H1 (cell line): Measurements from ENCODE around the gene APAF1. TPM values are rescaled to one million over a fixed set of nuclear protein-coding genes. Genes with fewer than 3 reads are reported as not detected.

Source experiments
- CTCF ChIA-PET: fragments of 300-600 bp; sonication (Branson Sonifier 250); formaldehyde crosslinking; loops from one replicate; lab custom pipeline; 2021; ENCODE audit not compliant: partially characterized antibody; lab: Charles Lee
- POLR2A ChIA-PET: fragments of 300-600 bp; sonication (Branson Sonifier 250); formaldehyde crosslinking; loops from one replicate; lab custom pipeline; 2021; ENCODE audit warnings: inconsistent platforms; ENCODE audit not compliant: partially characterized antibody; lab: Charles Lee
- DNase-seq, 2 experiments: peaks; one replicate each; pipeline versions ENCODE4 v3.0.0 to v3.0.0-alpha.2; 2010 to 2022; ENCODE audit warnings: low spot score in 2 of 2, low read depth in 1 of 2, mixed read lengths in 1 of 2
- FAIRE-seq: peaks from 2 replicates; lab custom pipeline; 2011; peaks lifted over from hg19 to GRCh38; lab: Jason Lieb, UNC
- H2AFZ ChIP-seq: 2 replicates; pipeline ENCODE4 v1.8.1; 2012; ENCODE audit warnings: low read length, inconsistent platforms
- H2AK5ac ChIP-seq: 2 replicates; pipeline ENCODE4 v1.6.1; 2013; ENCODE audit warnings: low read depth, low read length
- H2BK120ac ChIP-seq: replicated peaks from 2 replicates; pipeline ENCODE3; 2013; ENCODE audit warnings: low read depth, low read length, inconsistent platforms
- H2BK12ac ChIP-seq: 2 replicates; pipeline ENCODE4 v1.6.1; 2013; ENCODE audit warnings: low read depth, low read length
- H2BK15ac ChIP-seq: 2 replicates; pipeline ENCODE4 v1.6.1; 2013; ENCODE audit warnings: low read length
- H2BK20ac ChIP-seq: 2 replicates; pipeline ENCODE4 v1.6.1; 2013; ENCODE audit warnings: low read length
- H2BK5ac ChIP-seq: 2 replicates; pipeline ENCODE4 v1.6.1; 2013; ENCODE audit warnings: low read depth, low read length
- H3K14ac ChIP-seq: 2 replicates; pipeline ENCODE4 v1.6.1; 2013; ENCODE audit warnings: inconsistent platforms; ENCODE audit not compliant: insufficient read length
- H3K18ac ChIP-seq: 2 replicates; pipeline ENCODE4 v1.6.1; 2013; ENCODE audit warnings: low read length; ENCODE audit errors: extremely low read depth
- H3K23ac ChIP-seq: 2 replicates; pipeline ENCODE4 v1.6.1; 2013; ENCODE audit warnings: inconsistent platforms; ENCODE audit not compliant: insufficient read length
- H3K23me2 ChIP-seq: 2 replicates; pipeline ENCODE4 v1.6.1; 2013; ENCODE audit warnings: low read depth, low read length
- H3K27ac ChIP-seq: 2 replicates; pipeline ENCODE4 v1.6.1; 2011; ENCODE audit warnings: low read depth, low read length, inconsistent platforms
- H3K27me3 ChIP-seq, 4 experiments: replicated peaks in 1 of 4; 1 replicate in 1 of 4; 2 replicates in 3 of 4; pipeline versions ENCODE4 v1.6.1 to v1.8.1; 2011 to 2013; ENCODE audit warnings: low read length in 3 of 4, mild to moderate bottlenecking in 3 of 4, inconsistent platforms in 2 of 4, mixed read lengths in 2 of 4, moderate library complexity in 1 of 4; ENCODE audit not compliant: control insufficient read depth in 3 of 4, insufficient read depth in 3 of 4; ENCODE audit errors: extremely low read depth in 1 of 4
- H3K36me3 ChIP-seq, 4 experiments: 2 replicates each; pipeline versions ENCODE4 v1.6.1 to v1.8.1; 2011 to 2013; ENCODE audit warnings: mild to moderate bottlenecking in 4 of 4, low read length in 3 of 4, moderate library complexity in 2 of 4, control low read depth in 1 of 4, inconsistent platforms in 1 of 4; ENCODE audit not compliant: insufficient read depth in 4 of 4, control insufficient read depth in 2 of 4
- H3K4ac ChIP-seq: replicated peaks from 2 replicates; pipeline ENCODE3; 2013; ENCODE audit warnings: low read length, low read depth, mixed read lengths, inconsistent platforms; ENCODE audit not compliant: insufficient read length
- H3K4me1 ChIP-seq, 4 experiments: replicated peaks in 1 of 4; 1 replicate in 1 of 4; 2 replicates in 3 of 4; pipeline versions ENCODE4 v1.6.1 to v1.8.1; 2011 to 2013; ENCODE audit warnings: low read length in 3 of 4, inconsistent platforms in 2 of 4, mixed read lengths in 1 of 4; ENCODE audit not compliant: insufficient read depth in 4 of 4, control insufficient read depth in 3 of 4
- H3K4me2 ChIP-seq, 2 experiments: 2 replicates each; pipeline versions ENCODE4 v1.6.1 to v1.8.1; 2011 to 2013; ENCODE audit warnings: low read depth in 2 of 2, low read length in 2 of 2, control low read depth in 1 of 2, inconsistent platforms in 1 of 2, mild to moderate bottlenecking in 1 of 2; ENCODE audit not compliant: insufficient read depth in 1 of 2
- H3K4me3 ChIP-seq, 4 experiments: fragments of 200-600, 300-600 bp in 1 of 4; sonication (generic), shearing (Covaris generic), sonication (Bioruptor Twin) in 1 of 4; 2 replicates each; pipeline versions ENCODE4 v1.5.1 to v1.8.1; 2011 to 2016; ENCODE audit warnings: low read length in 4 of 4, low read depth in 3 of 4, control low read depth in 2 of 4, inconsistent platforms in 2 of 4, mild to moderate bottlenecking in 2 of 4, mixed read lengths in 1 of 4, moderate library complexity in 1 of 4; ENCODE audit not compliant: insufficient read depth in 2 of 4; ENCODE audit errors: extremely low read depth in 1 of 4
- H3K56ac ChIP-seq: replicated peaks from 2 replicates; pipeline ENCODE3; 2013; ENCODE audit warnings: low read depth, mild to moderate bottlenecking, mixed read lengths, low read length, inconsistent platforms; ENCODE audit not compliant: insufficient read length
- H3K79me1 ChIP-seq: 2 replicates; pipeline ENCODE4 v1.6.1; 2013; ENCODE audit warnings: low read depth, low read length, control low read depth
- H3K79me2 ChIP-seq, 2 experiments: 2 replicates each; pipeline versions ENCODE4 v1.6.1 to v1.8.1; 2012 to 2013; ENCODE audit warnings: low read length in 2 of 2, mild to moderate bottlenecking in 2 of 2, inconsistent platforms in 1 of 2; ENCODE audit not compliant: insufficient read depth in 2 of 2, control insufficient read depth in 1 of 2
- H3K9ac ChIP-seq, 4 experiments: replicated peaks in 1 of 4; 1 replicate in 1 of 4; 2 replicates in 3 of 4; pipeline versions ENCODE4 v1.6.1 to v1.8.1; 2011 to 2013; ENCODE audit warnings: low read depth in 3 of 4, low read length in 3 of 4, control low read depth in 2 of 4, mild to moderate bottlenecking in 2 of 4, moderate library complexity in 2 of 4, inconsistent platforms in 1 of 4; ENCODE audit errors: extremely low read depth in 1 of 4
- H3K9me3 ChIP-seq, 2 experiments: 2 replicates each; pipeline versions ENCODE4 v1.6.1 to v1.8.1; 2012 to 2013; ENCODE audit warnings: mild to moderate bottlenecking in 2 of 2, moderate library complexity in 2 of 2, control low read depth in 1 of 2, inconsistent platforms in 1 of 2, low read depth in 1 of 2, low read length in 1 of 2, mixed read lengths in 1 of 2; ENCODE audit not compliant: insufficient read depth in 2 of 2
- H4K20me1 ChIP-seq, 2 experiments: replicated peaks in 1 of 2; 2 replicates each; pipeline versions ENCODE3 to v1.8.1; 2011 to 2013; ENCODE audit warnings: inconsistent platforms in 2 of 2, low read length in 2 of 2, mild to moderate bottlenecking in 1 of 2; ENCODE audit not compliant: insufficient read depth in 2 of 2, control insufficient read depth in 1 of 2
- H4K5ac ChIP-seq: 2 replicates; pipeline ENCODE4 v1.6.1; 2013; ENCODE audit warnings: low read length, low read depth, mixed read lengths, inconsistent platforms; ENCODE audit not compliant: insufficient read length
- H4K8ac ChIP-seq: 2 replicates; pipeline ENCODE4 v1.8.0; 2013; ENCODE audit warnings: mild to moderate bottlenecking, moderate library complexity, low read length, inconsistent platforms; ENCODE audit not compliant: insufficient read depth; ENCODE audit errors: extremely low read depth
- H4K91ac ChIP-seq: replicated peaks from 2 replicates; pipeline ENCODE3; 2013; ENCODE audit warnings: low read length, mixed read lengths, inconsistent platforms; ENCODE audit not compliant: insufficient read length
- ATF3 ChIP-seq: IDR thresholded peaks from 2 replicates; pipeline ENCODE4 v1.6.1; 2011; ENCODE audit warnings: low read depth, mild to moderate bottlenecking, low read length; ENCODE audit not compliant: insufficient read depth
- BCL11A ChIP-seq, 2 experiments: IDR thresholded peaks; one replicate each; pipeline ENCODE4 v1.6.1; 2011; ENCODE audit warnings: low read depth in 2 of 2, low read length in 2 of 2, mild to moderate bottlenecking in 2 of 2
- CHD1 ChIP-seq: IDR thresholded peaks from 2 replicates; pipeline ENCODE4 v1.6.1; 2012; ENCODE audit warnings: low read depth, low read length, improper control_type of control experiment
- FOSL1 ChIP-seq: IDR thresholded peaks from 2 replicates; pipeline ENCODE4 v1.6.1; 2011; ENCODE audit warnings: mild to moderate bottlenecking, low read depth, low read length, moderate library complexity; ENCODE audit not compliant: insufficient read depth
- GABPA ChIP-seq: IDR thresholded peaks from 2 replicates; pipeline ENCODE4 v1.6.1; 2011; ENCODE audit warnings: mild to moderate bottlenecking, low read length, moderate library complexity, borderline replicate concordance; ENCODE audit not compliant: insufficient read depth
- JUN ChIP-seq: IDR thresholded peaks from 2 replicates; pipeline ENCODE4 v1.6.1; 2011; ENCODE audit warnings: low read depth, mild to moderate bottlenecking, improper control_type of control experiment, low read length
- SAP30 ChIP-seq: fragments of 300-600 bp; sonication (generic); IDR thresholded peaks from 2 replicates; pipeline ENCODE4 v1.7.1; 2012; ENCODE audit warnings: low read length, moderate library complexity, mild to moderate bottlenecking, inconsistent platforms; ENCODE audit not compliant: insufficient read depth, insufficient replicate concordance
- SIRT6 ChIP-seq: IDR thresholded peaks from one replicate; pipeline ENCODE4 v1.7.1; 2012; ENCODE audit warnings: low read length, inconsistent platforms
- SIX5 ChIP-seq: IDR thresholded peaks from 2 replicates; pipeline ENCODE4 v1.6.1; 2011; ENCODE audit warnings: mild to moderate bottlenecking, low read depth, low read length
- TAF7 ChIP-seq: optimal IDR thresholded peaks from 2 replicates; pipeline ENCODE3; 2011; ENCODE audit warnings: low read depth, mild to moderate bottlenecking, inconsistent platforms, low read length, moderate library complexity, borderline replicate concordance
- WGBS, 2 experiments: shearing (Covaris generic) in 1 of 2; methylation state at CpG; one replicate each; pipeline versions ENCODE4 v1.1.6 to v1.1.7; 2013 to 2015; ENCODE audit warnings: low lambda C conversion rate in 2 of 2, mixed read lengths in 2 of 2, inconsistent platforms in 1 of 2, low coverage in 1 of 2, missing lambda C conversion rate in 1 of 2; ENCODE audit not compliant: insufficient replicate concordance in 2 of 2, insufficient coverage in 1 of 2, insufficient read length in 1 of 2; ENCODE audit errors: extremely low coverage in 1 of 2, missing lambda C conversion rate in 1 of 2; 5-methylcytosine and 5-hydroxymethylcytosine counted together
- polyA plus RNA-seq, 7 experiments: library from polyadenylated mRNA; depleted of rRNA in 3 of 7; stranded (reverse) in 5 of 7; unstranded in 2 of 7; fragments of >200 nt in 5 of 7; fragments of 200-250 nt in 2 of 7; gene quantifications; 1 replicate in 5 of 7; 2 replicates in 1 of 7; 4 replicates in 1 of 7; pipeline versions ENCODE4 v1.2.1 to v1.2.3, GENCODE V29; 2011 to 2013; ENCODE audit warnings: missing spikeins in 2 of 7, mixed read lengths in 2 of 7
- total RNA-seq: library from RNA; stranded (reverse); fragmentation: NEBNext Ultra II Directional; extraction: Animal tissue kit (Norgen Biotek cat#: 25700); gene quantifications from 2 replicates; pipeline ENCODE4 v1.2.1, GENCODE V29; 2021
- TF ChIP-seq, protein P1 (sequence below): IDR thresholded peaks from 2 replicates; pipeline ENCODE4 v1.6.1; 2011; ENCODE audit warnings: low read length, improper control_type of control experiment

APAF1 gene
- total and polyA plus RNA-seq, 2 of the 8 experiments (the other 6 are each of a cell fraction or from before 2014, with no cell fraction given) = 4.7 to 22.6 TPM

DNA sequence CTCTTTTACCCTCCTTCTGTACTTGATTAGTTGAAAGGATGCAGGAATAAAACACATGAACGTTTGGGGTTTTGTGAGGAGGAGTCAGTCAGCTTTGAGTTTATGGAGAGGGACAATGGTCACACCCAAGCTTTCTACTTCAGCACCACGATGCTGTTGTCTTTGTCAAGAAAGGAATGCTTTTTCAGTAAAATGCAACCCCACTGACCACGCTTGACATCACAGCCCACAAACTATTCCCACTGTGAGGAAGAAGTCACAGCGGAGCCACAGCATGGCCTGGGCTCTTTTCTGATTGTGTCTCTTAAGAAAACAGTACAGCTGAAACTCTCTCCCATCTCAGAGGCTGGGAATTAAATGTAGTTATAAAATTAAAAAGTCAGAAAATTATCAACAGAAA is 135.2 kb downstream of the APAF1 start:
- Histone ChIP-seq H3K14ac (no peak overlapping the region), H2BK15ac (no peak overlapping the region), H4K91ac (no peak overlapping the region), H3K23ac (no peak overlapping the region), H4K5ac (no peak overlapping the region), H3K79me2 (no peaks in the 10 kb centered on the region), H3K4me3 (no peak overlapping the region), H3K9me3 (no peaks in the 10 kb centered on the region), H2BK120ac (no peak overlapping the region), H3K56ac (no peak overlapping the region), H2AFZ (no peak overlapping the region), H2BK5ac (no peak overlapping the region), H2BK20ac (no peak overlapping the region), H3K4me2 (no peak overlapping the region), H3K27me3 (no peaks in the 10 kb centered on the region), H2BK12ac (no peak overlapping the region), H3K23me2 (no peaks in the 10 kb centered on the region), H3K4ac (no peak overlapping the region), H4K8ac (no peak overlapping the region), H3K4me1 (no peaks in the 10 kb centered on the region), H2AK5ac (no peak overlapping the region), H3K9ac (no peak overlapping the region), H3K27ac (no peak overlapping the region), H3K18ac (no peak overlapping the region), H3K36me3 (no peaks in the 10 kb centered on the region), H4K20me1 (no peaks in the 10 kb centered on the region), H3K79me1 (no peaks in the 10 kb centered on the region)
- no peak for FAIRE-seq
- ChIA-PET CTCF (no interaction called here), POLR2A (no interaction called here)
- 81% methylated on average over 4 of the region's 4 CpGs; no CpG with 5 or more reads in 1 of the 2 experiments for WGBS, 2 experiments
- DNase-seq = no peak
- TF ChIP-seq TAF7 (no peak), SAP30 (no peak), ATF3 (no peak), BCL11A (IDR thresholded peaks at IDR 0.05; ENCODE audit: low read depth in 2 of 2, low read length in 2 of 2) (no peak), JUN (no peak), FOSL1 (no peak), SIX5 (no peak), CHD1 (no peak), SIRT6 (no peak), GABPA (no peak)
- TF ChIP-seq, protein P1, sequence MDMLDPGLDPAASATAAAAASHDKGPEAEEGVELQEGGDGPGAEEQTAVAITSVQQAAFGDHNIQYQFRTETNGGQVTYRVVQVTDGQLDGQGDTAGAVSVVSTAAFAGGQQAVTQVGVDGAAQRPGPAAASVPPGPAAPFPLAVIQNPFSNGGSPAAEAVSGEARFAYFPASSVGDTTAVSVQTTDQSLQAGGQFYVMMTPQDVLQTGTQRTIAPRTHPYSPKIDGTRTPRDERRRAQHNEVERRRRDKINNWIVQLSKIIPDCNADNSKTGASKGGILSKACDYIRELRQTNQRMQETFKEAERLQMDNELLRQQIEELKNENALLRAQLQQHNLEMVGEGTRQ = no peak
